T-helper 2 cell treated with Interferon-gamma antibody and Interleukin-4, amounts not matched to agents 5 μg/mL and 100 μg/mL, for 36 hours (primary cell): ENCODE measurements around the gene RNASE12.
A peak's percentile ranks its signal among the peaks of the same experiment; 100 is the strongest.
"Not testable (repeated sequence)": the region's sequence is repeated elsewhere in the genome, so short reads cannot be mapped to it uniquely, and the experiment has no call there.

Experiments used
- DNase-seq: peaks from one replicate; pipeline ENCODE4 v3.0.0; 2021; ENCODE audit warnings: low spot score
- H3K27ac Mint-ChIP-seq: one replicate; pipeline ENCODE4 v1.8.0; 2021; ENCODE audit warnings: mild to moderate bottlenecking, mixed read lengths
- H3K27me3 Mint-ChIP-seq: one replicate; pipeline ENCODE4 v1.8.0; 2021; ENCODE audit warnings: low read depth, mixed read lengths
- H3K36me3 Mint-ChIP-seq: one replicate; pipeline ENCODE4 v1.8.0; 2021; ENCODE audit warnings: low read depth, mixed read lengths
- H3K4me1 Mint-ChIP-seq: one replicate; pipeline ENCODE4 v1.8.0; 2021; ENCODE audit warnings: low read depth, mixed read lengths
- H3K4me3 Mint-ChIP-seq: one replicate; pipeline ENCODE4 v1.8.0; 2022; ENCODE audit warnings: mild to moderate bottlenecking, moderate library complexity, mixed read lengths
- H3K9me3 Mint-ChIP-seq: one replicate; pipeline ENCODE4 v1.8.0; 2021; ENCODE audit warnings: mixed read lengths

Gene RNASE12

DNA sequence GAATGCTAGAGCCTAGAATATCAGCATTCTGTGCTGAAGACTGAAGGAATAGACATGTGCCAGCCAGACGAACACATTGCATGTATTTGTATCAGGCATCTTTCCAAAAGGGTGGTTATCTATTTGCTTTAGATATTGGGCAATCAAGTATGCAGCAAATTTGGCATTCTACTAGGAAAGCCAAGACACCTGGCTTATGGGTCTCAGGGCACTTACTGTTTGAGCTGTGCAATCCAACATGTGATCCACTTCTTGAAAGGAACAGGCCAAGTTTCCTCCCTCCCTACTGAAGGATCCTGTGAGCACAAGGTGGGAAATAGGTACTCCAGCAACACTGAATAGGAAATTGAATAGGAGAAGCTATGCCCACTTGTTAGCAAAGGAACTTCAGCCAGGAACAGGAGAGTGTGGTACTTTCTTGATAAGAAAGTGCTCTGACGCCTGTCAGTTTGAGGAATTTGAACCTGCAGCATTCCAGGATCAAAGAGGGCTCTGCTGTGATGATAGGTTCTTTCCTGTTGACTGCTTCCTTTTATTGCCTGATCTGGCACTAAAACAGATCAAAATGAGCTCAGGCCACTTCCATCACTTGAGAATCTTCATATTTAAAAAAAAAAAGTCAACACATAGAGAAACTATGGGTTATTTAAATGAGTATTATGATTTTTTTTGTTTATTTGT lies 29.8 kb upstream of the RNASE12 start:
- no peaks in the 10 kb centered on the region for H3K36me3 Mint-ChIP-seq
- no peaks in the 10 kb centered on the region for H3K9me3 Mint-ChIP-seq
- H3K4me1 Mint-ChIP-seq: peaks cover 45% of the 10 kb centered on the region
- no peak for DNase-seq
- peaks cover 20% of the 10 kb centered on the region for H3K27me3 Mint-ChIP-seq
- H3K4me3 Mint-ChIP-seq: no peak overlapping the region
- H3K27ac Mint-ChIP-seq: no peak overlapping the region

DNA sequence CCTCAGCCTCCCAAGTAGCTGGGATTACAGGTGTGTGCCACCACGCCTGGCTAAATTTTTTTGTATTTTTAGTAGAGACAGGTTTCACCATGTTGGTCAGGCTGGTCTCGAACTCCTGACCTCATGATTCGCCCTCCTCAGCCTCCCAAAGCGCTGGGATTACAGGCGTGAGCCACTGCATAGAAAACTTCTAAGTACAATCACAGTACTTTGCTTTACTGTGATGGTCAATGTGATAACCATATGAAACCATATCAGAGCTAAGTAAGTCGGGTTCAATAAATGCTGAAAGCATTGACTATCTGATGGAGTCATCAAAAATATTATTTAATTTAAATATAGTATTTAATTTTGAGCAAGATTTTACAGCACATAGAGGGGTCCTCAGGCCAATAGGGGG lies 28.5 kb upstream of the RNASE12 start:
- H3K4me1 Mint-ChIP-seq: peaks cover 39% of the 10 kb centered on the region
- not testable (repeated sequence) for H3K36me3 Mint-ChIP-seq, H3K4me3 Mint-ChIP-seq, H3K27ac Mint-ChIP-seq, DNase-seq, H3K9me3 Mint-ChIP-seq
- peaks cover 11% of the 10 kb centered on the region for H3K27me3 Mint-ChIP-seq

DNA sequence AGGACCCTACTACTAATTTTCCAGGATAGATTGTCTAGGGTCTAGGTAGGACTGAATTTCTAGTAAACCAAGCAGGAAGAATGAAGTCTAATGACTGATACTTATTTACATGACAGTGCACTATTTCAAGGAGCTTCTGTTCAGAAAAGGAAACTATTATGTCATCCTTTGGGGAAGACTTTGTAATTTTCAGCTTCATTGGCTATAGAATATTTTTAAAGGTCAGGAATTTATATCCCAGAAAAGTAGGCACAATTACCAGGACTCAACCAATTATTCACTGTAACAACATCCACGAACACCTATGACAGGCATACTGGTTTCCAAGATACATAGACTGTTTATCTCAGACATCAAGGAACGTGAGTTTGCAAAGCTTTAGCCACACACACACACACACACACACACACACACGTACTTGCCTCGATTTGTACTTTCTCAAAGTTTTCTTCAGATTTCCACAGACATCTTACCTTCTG lies 27.1 kb upstream of the RNASE12 start:
- DNase-seq: no peak
- H3K27ac Mint-ChIP-seq: no peak overlapping the region
- H3K36me3 Mint-ChIP-seq: no peaks in the 10 kb centered on the region
- no peaks in the 10 kb centered on the region for H3K9me3 Mint-ChIP-seq
- no peak overlapping the region for H3K4me3 Mint-ChIP-seq
- H3K27me3 Mint-ChIP-seq: peaks cover 7% of the 10 kb centered on the region
- H3K4me1 Mint-ChIP-seq: peaks cover 33% of the 10 kb centered on the region

- Mint-ChIP-seq H3K36me3 (no peaks in the 10 kb centered on the region), H3K27ac (peak overlapping the region; percentile 34), H3K27me3 (peaks cover 7% of the 10 kb centered on the region), H3K4me3 (no peak overlapping the region), H3K4me1 (peaks cover 25% of the 10 kb centered on the region), H3K9me3 (no peaks in the 10 kb centered on the region)
- DNase-seq: no peak
Observed at GRCh38 chr14:20617138-20618003, 26.2 kb upstream of the RNASE12 start.

- Mint-ChIP-seq H3K4me3 (no peak overlapping the region), H3K27me3 (peaks cover 7% of the 10 kb centered on the region), H3K9me3 (no peaks in the 10 kb centered on the region), H3K27ac (no peak overlapping the region), H3K36me3 (no peaks in the 10 kb centered on the region), H3K4me1 (peaks cover 24% of the 10 kb centered on the region)
- no peak for DNase-seq
Observed at GRCh38 chr14:20615996-20616395, 24.8 kb upstream of the RNASE12 start.

GRCh38 chr14:20614038-20614840 lies 23.1 kb upstream of the RNASE12 start:
- no peak for DNase-seq
- Mint-ChIP-seq H3K9me3 (no peaks in the 10 kb centered on the region), H3K36me3 (no peaks in the 10 kb centered on the region), H3K4me3 (no peak overlapping the region), H3K27ac (no peak overlapping the region), H3K4me1 (peaks cover 24% of the 10 kb centered on the region), H3K27me3 (peaks cover 7% of the 10 kb centered on the region)

DNA sequence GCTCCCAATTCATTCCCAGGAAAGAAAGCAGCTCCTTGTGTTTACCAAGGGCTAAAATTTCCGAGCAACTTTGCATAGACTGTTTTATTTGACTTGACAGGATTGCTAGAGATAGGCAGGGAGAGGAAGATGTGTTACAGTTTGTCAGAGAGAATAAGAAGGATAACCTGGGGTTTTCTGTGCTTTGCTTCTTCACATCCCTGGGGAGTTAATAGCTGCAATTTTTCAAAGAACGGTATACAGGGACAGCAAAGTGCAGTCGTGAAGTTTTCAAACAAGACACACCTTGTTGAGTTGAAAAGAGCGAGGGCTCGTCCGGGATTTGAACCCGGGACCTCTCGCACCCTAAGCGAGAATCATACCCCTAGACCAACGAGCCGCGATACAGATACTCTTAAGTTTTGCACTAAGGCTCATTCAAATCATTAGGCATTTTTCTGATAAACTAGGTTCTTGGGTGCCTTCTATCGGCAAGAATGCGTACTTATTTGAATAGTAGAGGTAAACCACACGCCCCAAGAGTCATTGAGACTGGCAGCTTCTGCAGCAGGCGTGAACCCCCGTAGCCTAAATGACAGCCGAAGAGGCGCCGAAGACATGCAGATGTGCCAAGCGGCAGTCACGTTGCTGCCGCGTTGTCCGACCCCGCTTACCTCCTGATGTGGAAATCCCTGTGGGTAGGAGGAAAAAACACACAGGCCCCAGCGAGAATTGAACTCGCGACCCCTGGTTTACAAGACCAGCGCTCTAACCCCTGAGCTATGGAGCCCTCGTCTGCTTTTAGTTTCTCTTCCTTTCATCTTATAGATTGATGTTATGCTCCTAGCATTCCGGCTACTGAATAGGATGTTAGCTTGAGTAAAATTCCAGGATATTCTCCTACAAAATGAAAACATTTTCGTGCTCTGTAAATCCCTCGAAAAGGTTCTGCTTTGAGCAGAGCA lies 22.2 kb upstream of the RNASE12 start:
- Mint-ChIP-seq H3K27me3 (peaks cover 3% of the 10 kb centered on the region), H3K27ac (no peak overlapping the region), H3K4me3 (no peak overlapping the region), H3K4me1 (peaks cover 20% of the 10 kb centered on the region), H3K36me3 (no peaks in the 10 kb centered on the region), H3K9me3 (no peaks in the 10 kb centered on the region)
- DNase-seq: peak; percentile 88

DNA sequence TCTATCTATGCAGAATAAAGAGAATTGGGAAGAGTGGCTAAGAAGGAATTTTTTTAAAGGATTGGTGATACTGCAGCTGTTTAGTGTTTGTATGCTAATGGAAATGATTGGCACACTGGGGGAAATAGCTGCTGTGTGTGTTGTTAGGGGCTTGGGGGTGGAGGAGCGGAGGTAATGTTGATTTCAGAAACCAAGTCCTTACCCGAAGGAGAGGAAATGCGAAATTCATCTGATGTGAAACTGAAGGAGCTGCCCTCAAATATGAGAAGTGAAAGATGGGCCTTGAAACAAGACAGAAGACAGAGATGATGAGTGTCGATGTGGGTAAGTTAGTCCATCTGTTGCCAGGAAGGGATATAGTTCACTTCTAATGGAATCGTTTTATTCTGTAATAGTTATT lies 21.2 kb upstream of the RNASE12 start:
- Mint-ChIP-seq H3K27ac (no peak overlapping the region), H3K36me3 (no peaks in the 10 kb centered on the region), H3K9me3 (no peaks in the 10 kb centered on the region), H3K4me3 (no peak overlapping the region), H3K27me3 (no peaks in the 10 kb centered on the region), H3K4me1 (peaks cover 15% of the 10 kb centered on the region)
- DNase-seq: no peak

DNA sequence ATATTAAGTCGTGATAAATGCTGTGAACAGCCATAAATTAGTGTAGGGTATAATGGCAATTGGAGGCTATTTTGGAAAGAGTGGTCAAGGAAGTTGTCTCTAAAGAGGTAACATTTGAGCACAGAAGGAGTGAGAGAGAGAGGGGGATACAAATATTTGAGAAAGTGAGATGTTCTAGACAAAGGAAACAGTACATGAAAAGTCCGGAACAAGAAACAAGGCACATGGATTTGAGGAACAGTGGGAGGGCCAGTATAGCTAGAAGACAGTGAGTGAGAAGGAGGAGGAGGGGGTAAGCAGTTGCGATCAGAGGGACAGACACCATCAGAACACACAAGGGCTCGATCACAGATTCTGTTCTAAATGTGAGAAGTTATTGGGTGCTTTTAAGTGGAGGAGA lies 20.1 kb upstream of the RNASE12 start:
- Mint-ChIP-seq H3K27ac (no peak overlapping the region), H3K4me1 (peaks cover 13% of the 10 kb centered on the region), H3K4me3 (no peak overlapping the region), H3K27me3 (no peaks in the 10 kb centered on the region), H3K36me3 (no peaks in the 10 kb centered on the region), H3K9me3 (no peaks in the 10 kb centered on the region)
- no peak for DNase-seq

DNA sequence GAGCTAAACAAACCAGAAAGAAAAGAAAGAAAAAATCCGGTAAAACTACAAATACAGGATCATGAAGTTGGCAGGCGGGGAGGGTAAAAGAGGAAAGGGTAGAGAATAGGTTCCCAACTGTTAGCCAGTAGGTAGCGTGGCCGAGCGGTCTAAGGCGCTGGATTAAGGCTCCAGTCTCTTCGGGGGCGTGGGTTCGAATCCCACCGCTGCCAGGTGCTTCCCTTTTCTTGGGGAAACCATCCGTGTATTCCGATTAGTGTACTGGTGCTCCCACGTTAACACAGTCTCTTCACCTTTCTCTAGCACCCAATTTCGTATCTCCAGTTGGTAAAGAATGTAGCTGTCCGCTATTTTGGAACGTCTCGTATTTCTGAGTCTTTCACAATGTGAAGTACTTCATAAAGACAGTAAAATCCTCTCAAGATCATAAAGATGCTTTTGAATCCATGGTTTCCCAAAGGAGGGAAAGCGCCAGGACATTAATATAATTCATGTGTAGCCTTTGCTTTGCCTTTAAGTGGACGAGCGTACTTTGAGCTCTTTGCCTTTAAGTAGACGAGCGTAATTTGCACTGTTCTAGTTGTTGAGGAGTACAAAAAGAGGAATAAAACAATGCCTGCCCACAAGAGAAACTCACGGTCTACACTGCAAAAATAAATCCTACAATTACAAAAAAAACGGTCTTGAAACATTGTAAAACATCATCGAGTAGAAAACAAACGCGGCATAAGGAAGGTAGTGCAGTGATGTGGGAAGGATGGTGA lies 19.0 kb upstream of the RNASE12 start:
- Mint-ChIP-seq H3K27ac (no peak overlapping the region), H3K4me3 (no peak overlapping the region), H3K36me3 (no peaks in the 10 kb centered on the region), H3K4me1 (peaks cover 11% of the 10 kb centered on the region), H3K9me3 (no peaks in the 10 kb centered on the region), H3K27me3 (no peaks in the 10 kb centered on the region)
- peak; percentile 73 for DNase-seq

GRCh38 chr14:20609215-20610001 lies 18.2 kb upstream of the RNASE12 start:
- peak; percentile 68 for DNase-seq
- Mint-ChIP-seq H3K27ac (no peak overlapping the region), H3K27me3 (no peaks in the 10 kb centered on the region), H3K4me1 (peaks cover 5% of the 10 kb centered on the region), H3K36me3 (no peaks in the 10 kb centered on the region), H3K9me3 (no peaks in the 10 kb centered on the region), H3K4me3 (no peak overlapping the region)
